Activated T-cell treated with anti-CD3 and anti-CD28 coated beads, Interleukin-2, amount 50 U/mL, for 24 hours (primary cell): ENCODE results near the gene AKAP6.

Source experiments
- DNase-seq: peaks from one replicate; pipeline ENCODE4 v3.0.0-alpha.2; 2020
- H3K27ac Mint-ChIP-seq: 2 replicates; pipeline ENCODE4 v1.8.0; 2020; ENCODE audit warnings: mild to moderate bottlenecking, mixed read lengths
- H3K27me3 Mint-ChIP-seq: 2 replicates; pipeline ENCODE4 v1.8.0; 2020; ENCODE audit warnings: mixed read lengths
- H3K36me3 Mint-ChIP-seq: 2 replicates; pipeline ENCODE4 v1.8.0; 2020; ENCODE audit warnings: low read depth, mixed read lengths
- H3K4me1 Mint-ChIP-seq: 2 replicates; pipeline ENCODE4 v1.8.0; 2020; ENCODE audit warnings: low read depth, mixed read lengths
- H3K4me3 Mint-ChIP-seq: 2 replicates; pipeline ENCODE4 v1.8.0; 2020; ENCODE audit warnings: mild to moderate bottlenecking, moderate library complexity, mixed read lengths
- H3K9me3 Mint-ChIP-seq: 2 replicates; pipeline ENCODE4 v1.8.0; 2020; ENCODE audit warnings: mixed read lengths

AKAP6 gene

DNA sequence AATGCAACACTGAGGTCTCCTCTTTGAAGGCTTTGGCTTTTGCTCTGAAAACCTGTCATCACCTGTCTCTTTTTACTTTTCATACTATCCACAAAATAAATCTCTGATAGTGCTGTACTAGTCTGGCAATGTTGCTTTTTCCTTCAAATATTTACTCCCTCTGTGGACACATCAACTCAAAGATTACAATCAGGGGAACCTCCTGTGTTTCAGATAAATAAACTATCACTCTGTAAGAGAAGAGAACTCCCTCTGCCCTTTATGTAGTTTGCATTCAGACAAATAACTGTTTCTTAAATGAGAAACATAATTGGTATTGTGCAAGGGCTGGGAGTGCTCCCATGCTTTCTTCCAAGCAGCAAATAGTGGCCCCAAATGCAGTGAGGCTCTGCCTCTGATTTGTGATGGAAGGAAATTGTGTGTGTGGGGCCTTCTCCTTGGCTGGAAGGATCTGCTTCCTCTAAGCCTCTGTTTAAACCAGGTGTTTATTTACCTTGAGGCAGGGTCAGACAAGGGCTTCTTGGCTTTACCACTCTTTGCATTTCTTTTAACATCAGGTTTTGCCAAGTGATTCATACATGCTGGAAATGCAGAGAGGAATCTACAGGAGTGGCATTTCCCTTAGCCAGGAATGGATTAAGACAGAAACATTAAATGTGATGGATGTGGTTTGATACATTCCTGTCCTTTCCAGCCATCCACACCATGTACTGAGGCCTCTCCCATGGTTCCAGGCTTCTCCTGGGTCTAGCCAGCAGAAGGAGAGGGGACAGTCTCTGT, 69.0 kb downstream of the AKAP6 start:
- H3K9me3 Mint-ChIP-seq = no peaks in the 10 kb centered on the region
- H3K4me1 Mint-ChIP-seq = no peaks in the 10 kb centered on the region
- H3K27ac Mint-ChIP-seq = no peak overlapping the region
- no peak overlapping the region for H3K4me3 Mint-ChIP-seq
- peaks cover 12% of the 10 kb centered on the region for H3K27me3 Mint-ChIP-seq
- H3K36me3 Mint-ChIP-seq = no peaks in the 10 kb centered on the region
- no peak for DNase-seq

DNA sequence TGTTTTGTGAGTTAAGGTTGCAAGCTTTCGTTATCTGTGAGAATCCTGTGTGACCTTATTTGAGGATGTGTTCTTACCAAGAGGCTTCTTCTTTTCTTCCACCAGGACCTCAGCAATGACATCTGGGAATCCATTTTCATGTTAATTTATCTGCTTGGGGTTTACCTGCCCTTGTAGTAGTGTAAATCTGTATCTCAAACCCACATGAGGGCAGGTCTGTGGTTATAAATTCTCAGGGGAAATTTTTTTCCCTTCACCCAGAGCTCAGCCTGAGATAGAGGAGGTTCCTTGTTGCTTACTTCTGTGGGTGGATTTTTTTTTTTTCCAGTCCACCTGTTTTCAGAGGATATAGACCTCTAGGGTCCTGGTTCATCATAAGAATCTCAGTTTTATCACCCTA, 70.8 kb downstream of the AKAP6 start:
- no peak for DNase-seq
- no peak overlapping the region for H3K27ac Mint-ChIP-seq
- H3K4me1 Mint-ChIP-seq = no peaks in the 10 kb centered on the region
- no peaks in the 10 kb centered on the region for H3K9me3 Mint-ChIP-seq
- H3K27me3 Mint-ChIP-seq = peaks cover 12% of the 10 kb centered on the region
- no peaks in the 10 kb centered on the region for H3K36me3 Mint-ChIP-seq
- no peak overlapping the region for H3K4me3 Mint-ChIP-seq

DNA sequence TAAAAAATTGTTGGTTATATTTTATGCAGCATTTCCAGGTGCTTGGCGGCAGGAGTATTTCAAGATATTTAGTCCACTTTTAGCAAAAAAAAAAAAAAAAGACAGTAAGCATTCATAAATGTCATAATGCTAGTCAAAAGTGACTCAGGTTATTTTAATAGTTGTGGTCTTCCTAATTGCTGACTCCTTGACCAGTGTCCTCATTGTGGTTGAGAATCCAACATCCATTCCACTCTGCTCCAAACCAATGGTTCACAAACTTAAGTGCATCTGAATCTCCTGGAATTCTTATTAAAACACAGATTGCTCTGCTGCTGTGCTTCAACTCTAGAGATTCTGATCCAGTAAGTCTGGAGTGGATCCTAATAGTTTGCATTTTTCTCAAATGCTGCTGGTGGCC, 71.4 kb downstream of the AKAP6 start:
- H3K27ac Mint-ChIP-seq = no peak overlapping the region
- DNase-seq = no peak
- no peaks in the 10 kb centered on the region for H3K4me1 Mint-ChIP-seq
- H3K9me3 Mint-ChIP-seq = no peaks in the 10 kb centered on the region
- no peaks in the 10 kb centered on the region for H3K36me3 Mint-ChIP-seq
- peaks cover 12% of the 10 kb centered on the region for H3K27me3 Mint-ChIP-seq
- no peak overlapping the region for H3K4me3 Mint-ChIP-seq

DNA sequence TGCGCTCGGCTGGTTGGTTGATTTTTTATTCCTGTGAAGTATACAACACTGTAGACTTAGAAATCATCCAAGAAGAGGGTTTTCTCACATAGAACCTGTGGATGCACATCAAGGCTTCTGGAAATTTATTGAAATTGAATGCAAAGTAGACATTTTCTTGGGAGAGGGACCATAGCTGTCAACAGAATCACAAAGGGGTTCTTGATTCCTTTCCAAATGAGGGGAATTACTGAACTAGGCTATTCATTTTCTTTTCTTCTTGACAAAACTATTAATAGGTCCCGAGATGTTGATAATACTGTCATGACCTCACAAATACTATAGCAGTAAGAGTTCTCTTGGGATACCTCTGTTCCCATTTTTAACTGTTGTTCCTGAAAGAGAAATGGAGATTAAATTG, 73.9 kb downstream of the AKAP6 start:
- Mint-ChIP-seq H3K4me3 (no peak overlapping the region), H3K27me3 (peaks cover 12% of the 10 kb centered on the region), H3K4me1 (no peaks in the 10 kb centered on the region), H3K9me3 (no peaks in the 10 kb centered on the region), H3K36me3 (no peaks in the 10 kb centered on the region), H3K27ac (no peak overlapping the region)
- DNase-seq = no peak

DNA sequence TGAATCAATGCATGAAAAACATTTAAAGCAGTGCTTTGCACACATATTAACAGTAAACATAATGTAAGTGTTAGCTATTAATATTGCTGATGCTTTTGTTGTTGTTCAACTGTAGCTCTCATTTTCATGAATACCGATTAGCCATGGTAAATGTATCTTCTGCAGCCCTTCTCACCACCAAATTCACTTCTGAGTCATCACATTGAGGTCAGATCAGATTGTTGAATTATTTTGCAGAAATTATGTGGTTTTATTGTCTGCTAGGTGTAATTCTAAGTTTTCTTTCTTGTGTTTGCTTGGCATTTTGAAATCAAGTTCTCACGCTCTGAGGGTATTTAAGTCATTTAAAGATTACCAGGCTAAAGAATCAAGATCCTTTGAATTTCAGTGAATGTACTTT, 74.6 kb downstream of the AKAP6 start:
- Mint-ChIP-seq H3K4me1 (no peaks in the 10 kb centered on the region), H3K27ac (no peak overlapping the region), H3K36me3 (no peaks in the 10 kb centered on the region), H3K9me3 (no peaks in the 10 kb centered on the region), H3K27me3 (peaks cover 14% of the 10 kb centered on the region), H3K4me3 (no peak overlapping the region)
- DNase-seq = no peak

DNA sequence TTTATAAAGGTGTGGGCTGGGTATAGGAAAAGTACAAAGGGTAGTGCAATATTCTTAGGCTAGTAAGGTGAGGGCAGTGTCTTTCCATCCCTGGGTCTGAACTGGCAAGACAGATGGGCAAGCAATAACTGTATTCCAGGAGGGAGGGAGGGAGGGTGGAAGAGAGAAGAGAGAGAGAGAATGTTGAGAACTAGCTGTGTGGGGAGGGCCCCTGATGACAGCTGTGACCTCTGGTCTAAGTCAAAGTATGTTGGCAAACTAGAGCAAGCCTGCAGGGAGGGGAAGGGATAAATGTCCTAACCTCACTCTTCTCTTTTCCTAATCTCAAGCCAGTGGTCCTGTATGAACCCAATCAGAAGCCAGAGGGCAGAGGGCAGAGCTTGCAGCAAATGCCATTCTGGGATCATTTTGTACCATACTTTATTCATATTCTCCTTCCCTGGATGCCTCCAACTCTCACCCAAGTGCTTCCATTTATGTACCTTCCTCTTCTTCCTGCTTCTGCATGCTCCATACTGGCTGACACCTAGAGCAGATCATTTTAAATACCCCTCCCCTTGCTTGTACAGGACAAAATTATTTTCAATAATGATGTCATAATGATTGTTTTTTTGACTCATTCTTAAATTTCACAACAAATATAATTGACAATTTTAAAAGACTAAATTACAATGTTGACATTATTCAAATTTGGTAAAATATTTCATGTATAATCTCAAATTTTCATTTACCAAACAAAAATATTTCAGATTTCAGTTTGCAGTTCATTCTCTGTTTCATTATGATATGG, 75.9 kb downstream of the AKAP6 start:
- Mint-ChIP-seq H3K27ac (no peak overlapping the region), H3K4me1 (no peaks in the 10 kb centered on the region), H3K27me3 (peaks cover 14% of the 10 kb centered on the region), H3K9me3 (no peaks in the 10 kb centered on the region), H3K4me3 (no peak overlapping the region), H3K36me3 (no peaks in the 10 kb centered on the region)
- no peak for DNase-seq

DNA sequence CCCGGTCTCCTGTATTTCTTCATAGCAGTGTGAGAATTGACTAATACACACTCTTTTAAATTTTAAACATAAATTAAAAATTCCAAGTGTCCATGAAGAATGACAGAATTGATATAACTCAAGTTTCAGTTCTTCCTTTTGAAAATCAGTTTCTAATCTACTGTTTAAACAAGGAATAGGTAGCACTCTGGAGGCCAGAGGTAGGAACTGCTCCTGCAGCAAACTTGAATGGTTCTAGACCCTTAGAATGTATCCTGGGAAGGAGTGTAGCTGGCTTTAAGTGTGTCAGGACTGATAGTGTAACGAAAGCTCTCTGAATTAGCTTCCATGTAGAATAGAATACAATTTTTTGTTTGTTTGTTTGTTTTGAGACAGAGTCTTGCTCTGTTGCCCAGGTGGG, 76.8 kb downstream of the AKAP6 start:
- no peak for DNase-seq
- Mint-ChIP-seq H3K4me3 (no peak overlapping the region), H3K4me1 (no peaks in the 10 kb centered on the region), H3K9me3 (no peaks in the 10 kb centered on the region), H3K36me3 (no peaks in the 10 kb centered on the region), H3K27ac (no peak overlapping the region), H3K27me3 (peaks cover 14% of the 10 kb centered on the region)

DNA sequence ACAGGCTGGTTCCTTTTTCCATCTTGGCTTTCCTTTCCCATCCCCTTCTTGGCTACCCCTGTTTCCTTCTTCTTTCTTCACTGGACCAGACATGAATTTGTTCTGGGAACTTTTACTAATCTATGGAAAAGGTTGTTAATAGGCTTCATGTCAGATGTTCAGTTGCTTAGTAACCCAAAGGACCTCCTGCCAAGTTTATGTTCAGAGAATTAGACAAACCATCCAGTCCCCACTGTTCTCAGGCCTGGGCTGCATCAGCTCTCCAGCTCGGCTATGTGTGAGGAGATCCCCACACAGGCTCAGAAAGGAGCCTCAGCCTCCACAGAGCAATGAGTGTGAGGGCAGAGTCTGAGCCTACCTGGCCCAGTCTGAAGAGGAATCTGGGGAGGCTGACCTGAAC, 78.0 kb downstream of the AKAP6 start:
- Mint-ChIP-seq H3K27ac (no peak overlapping the region), H3K4me3 (no peak overlapping the region), H3K4me1 (no peaks in the 10 kb centered on the region), H3K36me3 (no peaks in the 10 kb centered on the region), H3K9me3 (no peaks in the 10 kb centered on the region), H3K27me3 (peaks cover 5% of the 10 kb centered on the region)
- no peak for DNase-seq

DNA sequence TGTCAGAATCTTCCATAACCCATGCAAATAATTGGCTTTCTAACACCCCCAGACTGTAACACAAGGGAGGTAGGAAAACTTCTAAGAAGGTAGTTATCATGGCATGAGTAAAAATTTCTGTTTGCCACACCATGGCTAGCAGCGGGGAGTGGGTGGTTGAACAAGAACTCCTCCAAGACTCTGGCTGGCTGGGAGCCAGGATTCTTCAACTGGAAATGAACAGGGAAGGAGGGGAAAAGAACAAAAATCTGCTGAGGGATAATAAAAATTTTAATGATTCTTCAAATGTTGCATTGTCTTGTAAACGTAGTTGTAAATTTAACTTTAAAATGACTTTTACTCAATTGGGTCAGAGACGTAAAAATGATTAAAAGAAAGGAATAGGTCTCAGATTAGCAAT, 78.9 kb downstream of the AKAP6 start:
- DNase-seq = no peak
- Mint-ChIP-seq H3K27ac (no peak overlapping the region), H3K27me3 (peaks cover 3% of the 10 kb centered on the region), H3K36me3 (no peaks in the 10 kb centered on the region), H3K4me3 (no peak overlapping the region), H3K4me1 (no peaks in the 10 kb centered on the region), H3K9me3 (no peaks in the 10 kb centered on the region)

DNA sequence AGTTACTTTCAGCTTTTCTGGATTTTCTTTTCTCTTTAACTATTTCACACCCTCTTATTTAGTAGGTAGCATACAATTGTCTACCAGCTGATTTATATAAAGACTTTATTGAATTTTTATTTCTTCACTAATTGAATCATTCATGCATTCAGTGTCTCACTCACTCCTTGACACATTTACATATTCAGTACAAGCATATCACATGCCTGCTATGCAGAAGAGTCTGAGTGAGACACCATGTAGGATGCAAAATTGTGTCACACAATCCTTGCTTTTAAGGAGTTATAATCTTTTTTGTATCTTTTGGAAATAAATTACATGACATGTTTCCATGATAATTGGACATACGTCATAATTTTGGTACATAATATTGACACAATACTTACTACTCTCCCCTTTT, 83.0 kb downstream of the AKAP6 start:
- no peak for DNase-seq
- Mint-ChIP-seq H3K27me3 (peaks cover 7% of the 10 kb centered on the region), H3K27ac (no peak overlapping the region), H3K36me3 (no peaks in the 10 kb centered on the region), H3K4me1 (no peaks in the 10 kb centered on the region), H3K4me3 (no peak overlapping the region), H3K9me3 (no peaks in the 10 kb centered on the region)

DNA sequence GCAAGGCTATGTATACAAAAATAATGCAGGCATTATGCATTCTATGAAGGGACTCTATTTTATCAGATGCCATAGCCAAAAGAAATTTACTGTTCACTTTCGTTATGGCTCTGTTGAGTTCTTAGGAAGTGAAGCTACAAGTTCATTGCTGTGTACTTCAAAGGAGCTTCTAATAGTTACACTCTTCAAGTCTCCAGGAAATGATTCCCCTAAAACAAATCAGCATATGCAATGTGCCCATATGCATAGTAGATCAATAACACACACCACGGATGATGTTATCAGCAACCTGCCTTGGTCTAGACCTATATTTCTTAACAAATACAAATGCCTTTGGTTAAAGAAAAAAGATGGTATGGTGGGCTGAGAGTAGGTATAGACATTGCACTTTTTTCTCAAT, 83.4 kb downstream of the AKAP6 start:
- Mint-ChIP-seq H3K4me1 (no peaks in the 10 kb centered on the region), H3K27ac (no peak overlapping the region), H3K4me3 (no peak overlapping the region), H3K9me3 (no peaks in the 10 kb centered on the region), H3K27me3 (peaks cover 7% of the 10 kb centered on the region), H3K36me3 (no peaks in the 10 kb centered on the region)
- DNase-seq = no peak

DNA sequence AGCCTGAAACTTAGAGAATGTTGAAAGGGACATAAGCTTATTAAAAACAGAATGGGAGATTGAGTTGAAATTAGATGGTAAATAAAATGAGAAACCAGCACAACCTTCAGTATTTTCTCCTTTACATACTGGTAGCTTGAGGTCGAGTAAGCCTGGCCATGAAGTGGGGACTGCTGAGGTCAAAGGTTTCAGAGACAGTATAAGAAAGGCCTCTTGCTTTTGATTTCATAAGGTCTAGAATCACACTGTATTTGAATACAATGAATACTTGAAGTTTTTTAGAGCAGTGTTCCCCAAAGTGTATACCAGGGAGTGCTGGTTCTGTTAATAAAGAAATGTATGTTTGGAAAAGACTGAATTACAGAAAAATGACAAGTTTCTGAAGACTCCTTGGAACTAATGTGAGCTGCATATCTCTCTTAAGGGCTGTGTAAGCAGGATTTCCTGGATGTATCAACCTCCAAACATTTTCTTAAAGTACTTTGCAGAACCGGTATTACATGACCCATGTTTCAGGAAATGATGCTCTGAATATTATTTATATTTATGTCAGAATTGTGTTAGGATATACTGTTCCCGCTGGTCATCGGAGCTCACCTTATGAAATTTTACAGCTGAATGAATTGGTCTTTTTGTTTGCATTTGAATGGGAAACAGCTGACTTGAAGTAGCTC, 85.0 kb downstream of the AKAP6 start:
- Mint-ChIP-seq H3K36me3 (no peaks in the 10 kb centered on the region), H3K9me3 (no peaks in the 10 kb centered on the region), H3K4me1 (no peaks in the 10 kb centered on the region), H3K27me3 (peaks cover 5% of the 10 kb centered on the region), H3K4me3 (no peak overlapping the region), H3K27ac (no peak overlapping the region)
- no peak for DNase-seq

DNA sequence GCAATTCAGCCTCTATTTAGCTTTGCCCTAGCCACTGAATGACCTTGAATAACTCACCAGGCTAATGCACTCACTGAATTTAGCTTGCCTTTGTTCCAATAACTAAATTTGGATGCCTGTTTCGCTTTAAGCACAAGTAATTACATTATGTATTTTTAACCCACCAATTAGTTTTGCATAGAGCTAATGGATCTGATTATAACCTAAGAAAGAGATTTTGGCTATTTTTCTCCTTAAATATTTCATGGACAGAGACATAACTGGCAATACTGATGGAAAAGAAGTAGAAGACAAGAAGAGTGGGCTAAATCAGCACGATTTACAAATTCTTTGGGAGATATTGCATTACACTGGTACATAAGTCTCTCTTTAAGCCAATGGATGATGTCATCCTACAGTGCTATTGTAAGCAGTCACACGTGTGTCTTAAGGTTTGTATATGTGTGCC, 85.7 kb downstream of the AKAP6 start:
- DNase-seq = no peak
- H3K4me3 Mint-ChIP-seq = no peak overlapping the region

DNA sequence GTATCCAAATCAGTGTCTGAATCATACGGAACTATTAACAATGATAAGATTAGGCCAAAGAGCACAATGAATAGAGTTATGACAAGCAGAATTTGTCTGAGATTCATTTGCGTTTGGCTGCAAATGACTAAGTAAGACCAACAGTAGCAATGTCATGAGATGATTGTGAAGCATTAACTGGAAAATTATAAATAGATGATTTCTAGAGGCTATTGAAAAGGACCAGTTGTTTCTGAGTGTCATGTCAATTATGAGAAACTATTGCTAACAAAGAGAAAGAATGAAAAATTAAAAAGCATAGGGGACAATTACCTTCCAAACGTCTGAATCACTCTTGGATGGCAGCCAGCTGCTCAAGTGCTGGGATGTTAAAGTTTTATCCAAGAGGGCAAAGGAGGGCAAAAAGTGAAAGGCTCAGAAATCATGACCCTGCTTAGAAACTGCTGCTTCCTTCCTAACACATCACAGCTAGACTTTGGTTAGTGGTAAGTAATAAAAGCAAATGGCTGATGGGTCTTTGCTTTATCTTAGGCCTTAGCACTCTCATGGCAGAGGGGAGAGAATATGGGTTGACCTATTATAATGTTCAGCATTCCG, 89.0 kb downstream of the AKAP6 start:
- DNase-seq = no peak
- Mint-ChIP-seq H3K9me3 (peaks cover 2% of the 10 kb centered on the region), H3K27ac (no peak overlapping the region), H3K36me3 (no peaks in the 10 kb centered on the region), H3K4me1 (no peaks in the 10 kb centered on the region), H3K27me3 (peaks cover 5% of the 10 kb centered on the region), H3K4me3 (no peak overlapping the region)

More for the DNA sequence above, 85.7 kb downstream of the AKAP6 start:
- H3K36me3 Mint-ChIP-seq = no peaks in the 10 kb centered on the region
- H3K9me3 Mint-ChIP-seq = no peaks in the 10 kb centered on the region
- H3K27ac Mint-ChIP-seq = no peak overlapping the region
- H3K27me3 Mint-ChIP-seq = peaks cover 5% of the 10 kb centered on the region
- no peaks in the 10 kb centered on the region for H3K4me1 Mint-ChIP-seq
